SK-N-SH treated with all-trans-retinoic acid at 6 μM for 48 hours (cell line): ENCODE results near the gene LDLRAD2.

ENCODE experiments used
- ATAC-seq: fragments of 200-7000 bp; cut with Tn5 transposase; 3 replicates; pipeline ENCODE4 v1.9.1; 2020; ENCODE audit warnings: mild to moderate bottlenecking, moderate library complexity
- BACH2 ChIP-seq: fragments of 250-450 bp; sonication (Bioruptor Pico); IDR thresholded peaks from 2 replicates; pipeline ENCODE4 v1.9.0; 2021; ENCODE audit warnings: mild to moderate bottlenecking, borderline replicate concordance
- CSDC2 ChIP-seq: fragments of 250-450 bp; sonication (Bioruptor Pico); IDR thresholded peaks from 2 replicates; pipeline ENCODE4 v1.5.0; 2020; ENCODE audit warnings: mild to moderate bottlenecking, moderate library complexity
- ESRRG ChIP-seq: fragments of 250-450 bp; sonication (Bioruptor Pico); IDR thresholded peaks from 2 replicates; pipeline ENCODE4 v1.6.1; 2021; ENCODE audit warnings: mild to moderate bottlenecking
- GLIS3 ChIP-seq: fragments of 250-450 bp; sonication (Bioruptor Pico); IDR thresholded peaks from 2 replicates; pipeline ENCODE4 v1.5.0; 2020; ENCODE audit warnings: mild to moderate bottlenecking, moderate library complexity
- ISL1 ChIP-seq: fragments of 250-450 bp; sonication (Bioruptor Pico); IDR thresholded peaks from 2 replicates; pipeline ENCODE4 v2.1.2; 2022; ENCODE audit warnings: mild to moderate bottlenecking, moderate library complexity
- OSR1 ChIP-seq: fragments of 250-450 bp; sonication (Bioruptor Pico); IDR thresholded peaks from 2 replicates; pipeline ENCODE4 v1.8.0; 2022; ENCODE audit warnings: moderate library complexity, mild to moderate bottlenecking, inconsistent platforms
- RARB ChIP-seq: fragments of 250-450 bp; sonication (Bioruptor Pico); IDR thresholded peaks from 2 replicates; pipeline ENCODE4 v1.8.0; 2021; ENCODE audit warnings: mild to moderate bottlenecking, moderate library complexity
- SNAI2 ChIP-seq: fragments of 250-450 bp; sonication (Bioruptor Pico); IDR thresholded peaks from 2 replicates; pipeline ENCODE4 v1.5.0; 2020; ENCODE audit warnings: mild to moderate bottlenecking, moderate library complexity
- TCF4 ChIP-seq: fragments of 250-450 bp; sonication (Bioruptor Pico); IDR thresholded peaks from 2 replicates; pipeline ENCODE4 v1.8.0; 2021; ENCODE audit warnings: mild to moderate bottlenecking, moderate library complexity, borderline replicate concordance
- TOX ChIP-seq: fragments of 250-450 bp; sonication (Bioruptor Pico); IDR thresholded peaks from 2 replicates; pipeline ENCODE4 v1.8.0; 2021; ENCODE audit warnings: mild to moderate bottlenecking, moderate library complexity, borderline replicate concordance
- ZC3H10 ChIP-seq: fragments of 250-450 bp; sonication (Bioruptor Pico); IDR thresholded peaks from 2 replicates; pipeline ENCODE4 v1.5.1; 2021; ENCODE audit warnings: mild to moderate bottlenecking, moderate library complexity
- ZFP3 ChIP-seq: fragments of 250-450 bp; sonication (Bioruptor Pico); IDR thresholded peaks from 2 replicates; pipeline ENCODE4 v1.5.0; 2020; ENCODE audit warnings: mild to moderate bottlenecking, moderate library complexity
- ZFP30 ChIP-seq: fragments of 450-650 bp; formaldehyde crosslinking; IDR thresholded peaks from 2 replicates; pipeline ENCODE4 v1.5.0; 2022; ENCODE audit warnings: mild to moderate bottlenecking, moderate library complexity
- ZNF565 ChIP-seq: fragments of 450-650 bp; formaldehyde crosslinking; conservative IDR thresholded peaks from 2 replicates; pipeline ENCODE4 v1.5.0; 2020; ENCODE audit warnings: low read depth, mild to moderate bottlenecking, moderate library complexity
- ZNF70 ChIP-seq: fragments of 450-650 bp; formaldehyde crosslinking; IDR thresholded peaks from 2 replicates; pipeline ENCODE4 v1.5.0; 2020; ENCODE audit warnings: mild to moderate bottlenecking, moderate library complexity
- ZNF8 ChIP-seq: fragments of 450-650 bp; formaldehyde crosslinking; IDR thresholded peaks from 2 replicates; pipeline ENCODE4 v1.5.0; 2020; ENCODE audit warnings: mild to moderate bottlenecking, moderate library complexity
- TF ChIP-seq, protein P1 (sequence below): fragments of 250-450 bp; sonication (Bioruptor Pico); IDR thresholded peaks from 2 replicates; pipeline ENCODE4 v1.8.0; 2021; ENCODE audit warnings: low read depth, mild to moderate bottlenecking, moderate library complexity, borderline replicate concordance
- TF ChIP-seq, protein P2 (sequence below): fragments of 250-450 bp; sonication (Bioruptor Pico); IDR thresholded peaks from 2 replicates; pipeline ENCODE4 v1.5.0; 2020; ENCODE audit warnings: mild to moderate bottlenecking, moderate library complexity
- TF ChIP-seq, protein P3 (sequence below): fragments of 250-450 bp; sonication (Bioruptor Pico); IDR thresholded peaks from 2 replicates; pipeline ENCODE4 v1.5.1; 2020; ENCODE audit warnings: low read depth, mild to moderate bottlenecking, moderate library complexity
- TF ChIP-seq, protein P4 (sequence below): fragments of 250-450 bp; sonication (Bioruptor Pico); IDR thresholded peaks from 2 replicates; pipeline ENCODE4 v1.8.0; 2020; ENCODE audit warnings: mild to moderate bottlenecking, moderate library complexity, borderline replicate concordance
- TF ChIP-seq, protein P5 (sequence below): fragments of 250-450 bp; sonication (Bioruptor Pico); IDR thresholded peaks from 2 replicates; pipeline ENCODE4 v1.5.1; 2021; ENCODE audit warnings: mild to moderate bottlenecking, moderate library complexity

LDLRAD2 gene

DNA sequence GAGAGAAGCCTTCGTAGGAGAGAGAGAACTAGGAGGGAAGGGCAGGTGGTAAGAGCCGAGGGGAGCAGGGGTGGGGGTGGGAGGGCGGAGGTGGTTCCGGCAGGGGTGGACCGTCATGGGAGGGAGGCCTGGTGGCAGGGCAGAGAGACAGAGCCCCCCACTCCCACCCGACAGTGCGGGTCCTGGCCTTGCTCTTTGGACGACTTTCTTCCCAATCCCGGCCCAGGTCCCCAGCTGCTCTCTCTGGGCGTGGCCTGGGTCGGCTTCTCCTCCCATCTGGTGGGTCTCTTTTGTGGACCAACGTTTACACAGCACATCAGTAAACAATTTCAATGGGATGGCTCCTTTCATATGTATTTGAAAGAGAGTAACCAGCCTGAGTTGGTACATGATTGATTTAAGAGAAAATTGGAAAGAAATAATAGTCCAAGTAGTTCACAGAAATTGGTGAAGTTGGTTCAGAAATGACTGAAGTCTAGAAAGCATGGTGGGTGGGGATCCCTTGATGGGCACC lies 56.9 kb downstream of the LDLRAD2 start:
- no peak for ATAC-seq
- TF ChIP-seq BACH2 (CRISPR knock-in tag) (no peak), TOX (CRISPR knock-in tag) (no peak), RARB (CRISPR knock-in tag) (no peak), ZC3H10 (no peak), GLIS3 (no peak), ISL1 (no peak), CSDC2 (CRISPR knock-in tag) (no peak), ESRRG (CRISPR knock-in tag) (no peak), ZNF70 (CRISPR knock-in tag) (no peak), SNAI2 (no peak), ZNF8 (no peak)
- TF ChIP-seq, protein P1, sequence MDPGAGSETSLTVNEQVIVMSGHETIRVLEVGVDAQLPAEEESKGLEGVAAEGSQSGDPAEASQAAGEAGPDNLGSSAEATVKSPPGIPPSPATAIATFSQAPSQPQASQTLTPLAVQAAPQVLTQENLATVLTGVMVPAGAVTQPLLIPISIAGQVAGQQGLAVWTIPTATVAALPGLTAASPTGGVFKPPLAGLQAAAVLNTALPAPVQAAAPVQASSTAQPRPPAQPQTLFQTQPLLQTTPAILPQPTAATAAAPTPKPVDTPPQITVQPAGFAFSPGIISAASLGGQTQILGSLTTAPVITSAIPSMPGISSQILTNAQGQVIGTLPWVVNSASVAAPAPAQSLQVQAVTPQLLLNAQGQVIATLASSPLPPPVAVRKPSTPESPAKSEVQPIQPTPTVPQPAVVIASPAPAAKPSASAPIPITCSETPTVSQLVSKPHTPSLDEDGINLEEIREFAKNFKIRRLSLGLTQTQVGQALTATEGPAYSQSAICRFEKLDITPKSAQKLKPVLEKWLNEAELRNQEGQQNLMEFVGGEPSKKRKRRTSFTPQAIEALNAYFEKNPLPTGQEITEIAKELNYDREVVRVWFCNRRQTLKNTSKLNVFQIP (CRISPR knock-in tag) = no peak
- TF ChIP-seq, protein P2, sequence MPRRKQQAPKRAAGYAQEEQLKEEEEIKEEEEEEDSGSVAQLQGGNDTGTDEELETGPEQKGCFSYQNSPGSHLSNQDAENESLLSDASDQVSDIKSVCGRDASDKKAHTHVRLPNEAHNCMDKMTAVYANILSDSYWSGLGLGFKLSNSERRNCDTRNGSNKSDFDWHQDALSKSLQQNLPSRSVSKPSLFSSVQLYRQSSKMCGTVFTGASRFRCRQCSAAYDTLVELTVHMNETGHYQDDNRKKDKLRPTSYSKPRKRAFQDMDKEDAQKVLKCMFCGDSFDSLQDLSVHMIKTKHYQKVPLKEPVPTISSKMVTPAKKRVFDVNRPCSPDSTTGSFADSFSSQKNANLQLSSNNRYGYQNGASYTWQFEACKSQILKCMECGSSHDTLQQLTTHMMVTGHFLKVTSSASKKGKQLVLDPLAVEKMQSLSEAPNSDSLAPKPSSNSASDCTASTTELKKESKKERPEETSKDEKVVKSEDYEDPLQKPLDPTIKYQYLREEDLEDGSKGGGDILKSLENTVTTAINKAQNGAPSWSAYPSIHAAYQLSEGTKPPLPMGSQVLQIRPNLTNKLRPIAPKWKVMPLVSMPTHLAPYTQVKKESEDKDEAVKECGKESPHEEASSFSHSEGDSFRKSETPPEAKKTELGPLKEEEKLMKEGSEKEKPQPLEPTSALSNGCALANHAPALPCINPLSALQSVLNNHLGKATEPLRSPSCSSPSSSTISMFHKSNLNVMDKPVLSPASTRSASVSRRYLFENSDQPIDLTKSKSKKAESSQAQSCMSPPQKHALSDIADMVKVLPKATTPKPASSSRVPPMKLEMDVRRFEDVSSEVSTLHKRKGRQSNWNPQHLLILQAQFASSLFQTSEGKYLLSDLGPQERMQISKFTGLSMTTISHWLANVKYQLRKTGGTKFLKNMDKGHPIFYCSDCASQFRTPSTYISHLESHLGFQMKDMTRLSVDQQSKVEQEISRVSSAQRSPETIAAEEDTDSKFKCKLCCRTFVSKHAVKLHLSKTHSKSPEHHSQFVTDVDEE (CRISPR knock-in tag) = no peak

DNA sequence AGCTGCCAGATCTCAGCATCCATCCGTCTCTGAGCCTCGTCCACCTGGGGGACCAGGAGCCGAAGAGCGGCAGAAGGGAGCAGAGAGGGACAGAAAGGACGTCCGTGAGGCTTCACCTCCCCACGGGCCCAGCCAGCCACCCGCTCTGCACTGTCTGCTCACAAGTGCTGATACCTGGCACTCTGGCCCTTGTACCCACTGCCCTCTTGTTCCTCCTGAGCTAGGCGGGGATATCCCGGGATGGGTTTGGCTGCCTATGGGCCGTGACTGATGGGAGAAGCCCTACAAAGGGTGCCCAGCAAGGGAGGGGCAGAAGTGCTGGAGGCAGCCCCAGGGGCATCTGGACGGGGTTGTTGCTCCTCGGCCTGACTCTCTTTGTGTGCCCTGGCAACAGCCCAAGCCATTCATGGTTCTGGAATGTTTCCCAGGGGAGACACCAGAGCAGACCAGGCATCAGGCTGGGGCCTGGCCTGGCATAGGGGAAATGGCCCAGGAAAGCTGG lies 57.6 kb downstream of the LDLRAD2 start:
- TF ChIP-seq, protein P2 (CRISPR knock-in tag) = no peak
- TF ChIP-seq, protein P3, sequence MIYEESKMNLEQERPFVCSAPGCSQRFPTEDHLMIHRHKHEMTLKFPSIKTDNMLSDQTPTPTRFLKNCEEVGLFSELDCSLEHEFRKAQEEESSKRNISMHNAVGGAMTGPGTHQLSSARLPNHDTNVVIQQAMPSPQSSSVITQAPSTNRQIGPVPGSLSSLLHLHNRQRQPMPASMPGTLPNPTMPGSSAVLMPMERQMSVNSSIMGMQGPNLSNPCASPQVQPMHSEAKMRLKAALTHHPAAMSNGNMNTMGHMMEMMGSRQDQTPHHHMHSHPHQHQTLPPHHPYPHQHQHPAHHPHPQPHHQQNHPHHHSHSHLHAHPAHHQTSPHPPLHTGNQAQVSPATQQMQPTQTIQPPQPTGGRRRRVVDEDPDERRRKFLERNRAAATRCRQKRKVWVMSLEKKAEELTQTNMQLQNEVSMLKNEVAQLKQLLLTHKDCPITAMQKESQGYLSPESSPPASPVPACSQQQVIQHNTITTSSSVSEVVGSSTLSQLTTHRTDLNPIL (CRISPR knock-in tag) = no peak
- TF ChIP-seq TCF4 (CRISPR knock-in tag) = peak; percentile 16; the same call in 1 of the 2 replicates
- TF ChIP-seq ZFP3 (CRISPR knock-in tag) = peak; percentile 47; the same call in 1 of the 2 replicates
- TF ChIP-seq, protein P4, sequence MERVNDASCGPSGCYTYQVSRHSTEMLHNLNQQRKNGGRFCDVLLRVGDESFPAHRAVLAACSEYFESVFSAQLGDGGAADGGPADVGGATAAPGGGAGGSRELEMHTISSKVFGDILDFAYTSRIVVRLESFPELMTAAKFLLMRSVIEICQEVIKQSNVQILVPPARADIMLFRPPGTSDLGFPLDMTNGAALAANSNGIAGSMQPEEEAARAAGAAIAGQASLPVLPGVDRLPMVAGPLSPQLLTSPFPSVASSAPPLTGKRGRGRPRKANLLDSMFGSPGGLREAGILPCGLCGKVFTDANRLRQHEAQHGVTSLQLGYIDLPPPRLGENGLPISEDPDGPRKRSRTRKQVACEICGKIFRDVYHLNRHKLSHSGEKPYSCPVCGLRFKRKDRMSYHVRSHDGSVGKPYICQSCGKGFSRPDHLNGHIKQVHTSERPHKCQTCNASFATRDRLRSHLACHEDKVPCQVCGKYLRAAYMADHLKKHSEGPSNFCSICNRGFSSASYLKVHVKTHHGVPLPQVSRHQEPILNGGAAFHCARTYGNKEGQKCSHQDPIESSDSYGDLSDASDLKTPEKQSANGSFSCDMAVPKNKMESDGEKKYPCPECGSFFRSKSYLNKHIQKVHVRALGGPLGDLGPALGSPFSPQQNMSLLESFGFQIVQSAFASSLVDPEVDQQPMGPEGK = peak; percentile 88; the same call in 1 of the 2 replicates
- TF ChIP-seq, all 23 proteins: peak for 3
- peak; percentile 96 for ATAC-seq

DNA sequence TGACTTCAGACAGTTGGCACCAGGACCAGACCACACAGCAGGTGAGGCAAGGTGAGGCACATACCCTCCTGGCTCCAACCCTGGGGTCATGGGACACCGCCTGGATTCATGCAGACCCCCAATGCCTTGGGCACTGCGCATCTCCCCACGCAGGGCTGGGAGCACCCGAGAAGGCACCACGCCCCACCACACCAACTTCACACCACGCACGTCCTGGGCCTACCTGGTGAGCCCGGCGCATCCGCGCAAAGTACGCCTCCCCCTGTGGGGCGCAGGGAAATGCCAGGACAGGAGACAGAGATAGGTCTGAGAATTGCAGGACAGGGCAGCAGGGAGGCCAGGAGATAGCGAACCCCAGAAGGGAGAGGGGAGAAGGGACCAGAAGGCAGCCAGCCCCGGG lies 58.5 kb downstream of the LDLRAD2 start:
- TF ChIP-seq ZNF8 (no peak), ZNF565 (CRISPR knock-in tag) (no peak), BACH2 (CRISPR knock-in tag) (no peak), ISL1 (no peak), ZNF70 (CRISPR knock-in tag) (no peak), OSR1 (CRISPR knock-in tag) (no peak), ZC3H10 (no peak), SNAI2 (no peak), ZFP30 (CRISPR knock-in tag) (no peak), CSDC2 (CRISPR knock-in tag) (no peak), TCF4 (CRISPR knock-in tag) (no peak), RARB (CRISPR knock-in tag) (no peak)
- TF ChIP-seq, protein P3 (CRISPR knock-in tag) = no peak
- TF ChIP-seq, protein P5, sequence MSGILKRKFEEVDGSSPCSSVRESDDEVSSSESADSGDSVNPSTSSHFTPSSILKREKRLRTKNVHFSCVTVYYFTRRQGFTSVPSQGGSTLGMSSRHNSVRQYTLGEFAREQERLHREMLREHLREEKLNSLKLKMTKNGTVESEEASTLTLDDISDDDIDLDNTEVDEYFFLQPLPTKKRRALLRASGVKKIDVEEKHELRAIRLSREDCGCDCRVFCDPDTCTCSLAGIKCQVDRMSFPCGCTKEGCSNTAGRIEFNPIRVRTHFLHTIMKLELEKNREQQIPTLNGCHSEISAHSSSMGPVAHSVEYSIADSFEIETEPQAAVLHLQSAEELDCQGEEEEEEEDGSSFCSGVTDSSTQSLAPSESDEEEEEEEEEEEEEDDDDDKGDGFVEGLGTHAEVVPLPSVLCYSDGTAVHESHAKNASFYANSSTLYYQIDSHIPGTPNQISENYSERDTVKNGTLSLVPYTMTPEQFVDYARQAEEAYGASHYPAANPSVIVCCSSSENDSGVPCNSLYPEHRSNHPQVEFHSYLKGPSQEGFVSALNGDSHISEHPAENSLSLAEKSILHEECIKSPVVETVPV = no peak
- TF ChIP-seq, all 23 proteins: peak for 0
- ATAC-seq = no peak
